ENCODE data around the gene CGN.
A peak's percentile ranks its signal among the peaks of the same experiment; 100 is the strongest.

The CGN gene, protein sequence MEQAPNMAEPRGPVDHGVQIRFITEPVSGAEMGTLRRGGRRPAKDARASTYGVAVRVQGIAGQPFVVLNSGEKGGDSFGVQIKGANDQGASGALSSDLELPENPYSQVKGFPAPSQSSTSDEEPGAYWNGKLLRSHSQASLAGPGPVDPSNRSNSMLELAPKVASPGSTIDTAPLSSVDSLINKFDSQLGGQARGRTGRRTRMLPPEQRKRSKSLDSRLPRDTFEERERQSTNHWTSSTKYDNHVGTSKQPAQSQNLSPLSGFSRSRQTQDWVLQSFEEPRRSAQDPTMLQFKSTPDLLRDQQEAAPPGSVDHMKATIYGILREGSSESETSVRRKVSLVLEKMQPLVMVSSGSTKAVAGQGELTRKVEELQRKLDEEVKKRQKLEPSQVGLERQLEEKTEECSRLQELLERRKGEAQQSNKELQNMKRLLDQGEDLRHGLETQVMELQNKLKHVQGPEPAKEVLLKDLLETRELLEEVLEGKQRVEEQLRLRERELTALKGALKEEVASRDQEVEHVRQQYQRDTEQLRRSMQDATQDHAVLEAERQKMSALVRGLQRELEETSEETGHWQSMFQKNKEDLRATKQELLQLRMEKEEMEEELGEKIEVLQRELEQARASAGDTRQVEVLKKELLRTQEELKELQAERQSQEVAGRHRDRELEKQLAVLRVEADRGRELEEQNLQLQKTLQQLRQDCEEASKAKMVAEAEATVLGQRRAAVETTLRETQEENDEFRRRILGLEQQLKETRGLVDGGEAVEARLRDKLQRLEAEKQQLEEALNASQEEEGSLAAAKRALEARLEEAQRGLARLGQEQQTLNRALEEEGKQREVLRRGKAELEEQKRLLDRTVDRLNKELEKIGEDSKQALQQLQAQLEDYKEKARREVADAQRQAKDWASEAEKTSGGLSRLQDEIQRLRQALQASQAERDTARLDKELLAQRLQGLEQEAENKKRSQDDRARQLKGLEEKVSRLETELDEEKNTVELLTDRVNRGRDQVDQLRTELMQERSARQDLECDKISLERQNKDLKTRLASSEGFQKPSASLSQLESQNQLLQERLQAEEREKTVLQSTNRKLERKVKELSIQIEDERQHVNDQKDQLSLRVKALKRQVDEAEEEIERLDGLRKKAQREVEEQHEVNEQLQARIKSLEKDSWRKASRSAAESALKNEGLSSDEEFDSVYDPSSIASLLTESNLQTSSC

DNA sequence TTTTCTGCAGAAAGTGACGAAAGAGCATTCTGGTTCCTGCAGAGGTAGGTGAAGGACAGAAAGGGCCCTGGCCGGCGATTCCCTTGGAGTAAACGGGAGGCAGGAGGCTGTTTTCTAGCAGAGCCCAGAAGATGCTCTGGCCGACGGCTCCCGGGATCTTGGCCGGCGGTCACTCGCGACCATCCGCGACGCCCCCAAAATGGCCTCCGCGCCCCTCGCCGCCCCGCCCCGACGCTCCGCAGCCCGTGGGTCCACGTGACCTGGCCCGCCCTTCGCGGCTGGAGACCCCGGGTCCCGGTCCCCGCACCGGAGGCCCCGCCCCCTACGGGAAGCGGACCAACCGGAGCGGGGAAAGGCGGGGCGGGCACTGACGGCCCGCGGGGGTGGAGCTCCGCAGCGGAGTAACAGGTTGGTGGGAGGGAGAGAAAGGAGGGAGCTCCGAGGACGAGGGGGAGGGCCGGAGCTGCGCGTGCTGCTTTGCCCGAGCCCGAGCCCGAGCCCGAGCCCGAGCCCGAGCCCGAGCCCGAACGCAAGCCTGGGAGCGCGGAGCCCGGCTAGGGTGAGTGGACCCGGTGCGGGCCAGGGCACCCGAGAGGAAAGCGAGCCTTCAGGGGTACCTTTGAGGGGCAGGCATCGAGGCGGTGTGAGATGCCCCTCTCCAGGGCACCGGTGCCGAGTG, at the start of gene CGN:
CGN (plus strand) TSS at position 431 of the 679 bp plus-strand sequence. CDS start 7,133 bp downstream, outside the sequence.
- DNase-seq = peak; percentile 72 to 73

DNA sequence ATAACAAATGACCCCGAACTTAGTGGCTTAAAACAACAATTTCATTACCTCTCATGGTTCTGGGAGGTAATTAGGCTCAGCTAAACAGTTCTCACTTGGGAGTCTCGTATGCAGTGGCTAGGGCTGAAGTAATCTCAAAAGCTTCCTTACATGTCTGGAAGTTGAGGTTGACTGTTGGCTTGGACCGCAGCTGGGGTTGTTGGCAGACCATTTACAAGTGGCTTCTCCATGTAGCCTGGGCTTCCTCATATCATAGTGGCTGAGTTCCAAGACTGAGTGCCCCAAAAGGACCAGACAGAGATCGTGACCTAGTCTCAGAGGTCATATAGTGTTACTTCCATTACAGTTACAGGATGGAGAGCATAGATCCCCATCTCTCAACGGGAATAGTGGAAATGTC, 49.5 kb upstream of the CGN start:
- no peak for DNase-seq

DNA sequence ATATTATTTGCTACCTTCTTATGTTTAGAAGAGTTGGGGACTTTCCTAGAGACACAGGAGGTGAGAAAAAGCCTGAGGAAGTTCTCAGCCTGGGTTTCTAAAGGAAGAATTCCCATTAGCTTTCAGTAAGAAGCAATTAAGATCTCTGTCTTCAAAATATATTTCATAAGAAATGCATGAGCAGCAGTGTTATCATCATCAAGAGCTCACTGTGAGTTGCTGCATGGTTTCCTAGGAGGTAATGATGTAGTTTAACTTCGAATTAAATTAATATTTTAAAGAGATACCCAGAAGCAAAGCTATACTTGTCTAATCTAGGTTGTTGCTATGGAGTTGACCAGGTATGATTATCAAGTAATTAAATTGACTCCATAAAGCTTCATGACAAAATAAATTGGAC, 46.2 kb upstream of the CGN start:
- no peak for DNase-seq

DNA sequence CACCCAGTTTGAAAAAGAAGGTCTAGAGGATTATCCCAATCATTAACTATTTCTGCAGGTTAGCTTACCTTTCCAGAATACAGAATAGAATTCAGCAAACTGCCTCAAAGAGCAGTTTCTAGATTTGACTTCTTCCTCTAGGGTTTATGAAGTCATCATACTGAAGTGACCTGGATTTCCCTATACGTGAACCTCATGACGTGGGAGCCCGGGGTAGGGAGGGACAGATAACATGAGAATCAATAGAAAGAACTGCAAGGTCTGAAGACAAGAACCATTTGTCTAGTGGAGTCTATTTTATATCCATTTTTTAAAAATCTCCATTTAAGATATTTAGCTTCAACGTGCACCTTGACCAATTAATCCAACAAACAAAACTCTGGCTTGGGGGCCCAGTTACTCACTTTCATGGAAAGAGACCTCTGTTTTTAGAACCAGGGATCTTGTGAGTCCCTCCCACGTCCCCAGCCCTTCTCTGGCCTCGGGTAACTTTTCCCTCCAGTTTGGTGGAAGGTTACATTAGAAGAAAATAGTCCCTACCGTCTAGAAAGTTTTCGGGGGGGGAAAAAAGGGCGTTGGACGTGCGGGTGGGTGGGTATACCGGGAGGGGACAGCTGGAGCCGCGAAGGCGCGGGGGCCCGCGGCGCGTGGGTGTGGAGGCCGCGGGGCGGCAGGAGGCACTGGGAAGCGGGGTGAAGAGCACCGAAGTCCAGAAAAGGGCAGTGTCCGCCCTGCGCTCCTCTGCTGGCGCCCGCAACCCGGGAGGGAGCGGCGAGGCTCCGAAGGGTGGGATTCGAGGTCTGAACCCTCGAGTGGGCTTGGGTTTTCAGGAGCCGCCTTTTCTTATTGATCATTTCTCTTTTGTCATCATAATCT, 38.1 kb upstream of the CGN start:
- DNase-seq = peak in 1 of 2 donors; percentile 11

DNA sequence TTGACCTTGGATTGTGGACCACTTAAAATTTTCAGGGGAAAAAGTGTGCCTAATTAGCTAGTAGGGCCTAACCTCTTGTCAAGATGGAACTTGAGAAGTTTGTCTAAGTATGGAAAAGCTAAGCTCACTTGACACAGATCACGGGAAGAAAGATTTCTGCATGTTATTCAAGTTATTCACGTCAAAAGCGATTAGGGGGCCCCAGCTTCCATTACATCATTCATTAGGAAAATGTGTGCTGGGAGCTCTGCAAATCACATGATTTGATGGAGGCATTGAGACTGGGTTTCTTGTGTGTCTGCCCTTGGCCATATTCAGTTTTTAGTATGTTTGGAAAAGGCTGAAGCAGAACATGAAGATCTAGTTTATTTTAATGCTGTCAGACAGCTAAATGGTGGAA, 36.4 kb upstream of the CGN start:
- no peak for DNase-seq

DNA sequence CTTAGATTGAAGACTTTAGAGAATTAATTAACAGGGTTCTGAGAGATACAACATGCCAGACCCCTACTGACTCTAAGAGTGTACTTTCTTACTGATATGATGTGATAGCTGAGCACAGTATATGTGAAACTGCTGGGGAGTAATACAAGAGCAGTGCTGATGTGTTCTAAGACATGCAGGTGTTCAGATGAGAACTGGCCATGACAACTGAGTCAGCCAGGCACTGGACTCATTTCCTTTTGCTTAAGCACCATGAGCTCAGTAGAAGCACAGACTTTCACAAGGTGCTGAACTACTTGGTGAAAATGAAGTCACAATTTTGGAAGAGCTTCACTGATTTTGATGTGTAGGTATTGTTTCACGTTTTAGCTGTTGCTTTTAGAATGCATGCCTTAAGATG, 36.0 kb upstream of the CGN start:
- DNase-seq = no peak

DNA sequence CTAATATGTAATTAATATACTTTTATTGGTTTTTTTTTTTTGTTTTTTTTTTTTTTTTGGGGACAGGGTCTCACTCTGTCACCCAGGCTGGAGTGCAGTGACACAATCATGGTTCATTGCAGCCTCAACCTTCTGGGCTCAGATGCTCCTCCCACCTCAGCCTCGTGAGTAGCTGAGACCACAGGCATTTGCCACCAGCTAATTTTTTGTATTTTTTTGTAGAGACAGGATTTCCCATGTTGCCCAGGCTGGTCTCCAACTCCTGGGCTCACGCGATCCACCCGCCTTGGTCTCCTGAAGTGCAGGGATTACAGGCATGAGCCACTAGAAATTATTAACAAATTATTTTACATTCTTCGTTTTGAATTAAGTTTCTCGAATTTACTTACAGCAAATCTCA, 35.1 kb upstream of the CGN start:
- no peak for DNase-seq

DNA sequence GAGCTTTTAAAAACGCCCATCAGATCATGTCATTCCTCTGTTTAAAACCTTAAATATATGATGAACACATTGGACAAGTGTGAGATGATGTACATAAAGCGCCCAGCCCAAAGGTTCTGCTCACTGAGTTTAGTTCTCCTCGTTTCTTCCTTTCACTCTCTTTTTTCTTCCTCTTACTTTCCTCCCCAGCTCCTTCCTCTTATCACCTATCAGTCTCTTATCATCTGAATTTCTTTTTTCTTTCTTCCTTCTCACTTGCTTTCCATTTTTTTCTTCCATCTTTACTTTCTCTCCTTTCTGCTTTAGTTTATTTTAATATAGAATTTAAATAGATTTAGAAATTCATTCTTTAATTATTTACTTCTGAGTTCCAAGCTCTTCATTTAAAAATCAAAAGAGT, 34.1 kb upstream of the CGN start:
- no peak for DNase-seq

DNA sequence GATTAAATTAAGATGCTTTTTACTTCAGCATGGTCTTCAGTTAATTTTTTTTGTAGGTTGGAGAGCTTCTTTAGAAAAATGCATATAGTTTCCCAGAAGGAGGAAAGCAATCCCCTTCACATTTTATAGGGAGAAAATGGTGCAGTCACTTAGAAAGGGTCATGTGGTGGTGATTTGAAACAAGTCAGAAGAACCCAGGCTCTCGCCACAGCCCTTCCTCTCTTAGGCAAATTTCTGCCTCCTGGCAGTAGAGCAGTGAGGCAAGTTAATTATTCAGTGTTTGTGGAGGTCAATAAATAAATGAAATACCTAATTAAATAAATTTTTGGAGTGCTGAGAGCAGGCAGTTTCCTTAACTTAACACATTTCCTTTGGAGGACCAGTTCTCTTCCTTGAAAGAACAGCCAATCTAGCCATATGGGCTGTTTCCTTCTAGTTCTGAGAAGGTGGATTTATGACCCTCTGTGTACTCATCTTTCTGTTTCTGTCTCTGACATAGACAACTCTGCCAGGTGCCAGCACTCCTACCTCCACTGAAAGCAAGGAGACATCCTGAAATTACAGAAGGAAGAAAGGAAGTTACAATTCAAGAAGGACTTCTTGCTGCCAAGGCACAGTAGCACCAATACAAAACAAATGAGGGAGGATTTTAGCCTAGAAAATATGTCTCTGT, 32.9 kb upstream of the CGN start:
- no peak for DNase-seq

DNA sequence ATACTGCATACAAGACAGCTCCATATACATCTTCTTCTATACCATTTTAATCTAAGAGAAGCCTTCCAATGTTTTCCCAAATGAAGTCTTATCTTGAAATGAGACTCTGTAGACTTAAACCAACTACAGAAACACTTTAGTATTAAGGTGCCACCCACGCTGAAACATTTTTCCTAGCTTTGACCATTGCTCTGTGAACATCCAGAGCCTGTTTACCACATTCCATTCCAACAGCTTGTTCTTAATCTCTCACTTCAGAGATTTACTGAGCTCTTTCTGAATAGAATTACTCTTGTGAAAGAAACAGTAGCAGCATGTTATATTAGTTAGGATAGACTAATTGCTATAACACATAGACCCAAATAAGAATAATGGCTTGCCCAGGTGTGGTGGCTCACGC, 32.3 kb upstream of the CGN start:
- DNase-seq = no peak

DNA sequence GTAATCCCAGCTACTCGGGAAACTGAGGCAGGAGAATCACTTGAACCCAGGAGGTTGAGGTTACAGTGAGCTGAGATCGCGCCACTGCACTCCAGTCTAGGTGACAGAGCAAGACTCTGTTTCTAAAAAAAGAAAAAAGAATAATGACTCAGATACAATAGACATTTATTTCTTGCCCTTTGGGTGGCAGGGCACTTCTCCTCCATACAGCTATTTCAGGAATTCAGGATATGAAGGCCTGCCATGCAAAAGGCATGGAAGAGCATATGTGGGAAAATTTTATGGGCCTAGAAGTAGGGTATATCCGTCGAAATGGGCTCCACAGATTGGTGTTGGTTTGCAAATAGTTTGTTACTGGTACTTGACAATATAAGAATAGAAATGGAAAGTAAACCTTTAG, 31.7 kb upstream of the CGN start:
- no peak for DNase-seq

DNA sequence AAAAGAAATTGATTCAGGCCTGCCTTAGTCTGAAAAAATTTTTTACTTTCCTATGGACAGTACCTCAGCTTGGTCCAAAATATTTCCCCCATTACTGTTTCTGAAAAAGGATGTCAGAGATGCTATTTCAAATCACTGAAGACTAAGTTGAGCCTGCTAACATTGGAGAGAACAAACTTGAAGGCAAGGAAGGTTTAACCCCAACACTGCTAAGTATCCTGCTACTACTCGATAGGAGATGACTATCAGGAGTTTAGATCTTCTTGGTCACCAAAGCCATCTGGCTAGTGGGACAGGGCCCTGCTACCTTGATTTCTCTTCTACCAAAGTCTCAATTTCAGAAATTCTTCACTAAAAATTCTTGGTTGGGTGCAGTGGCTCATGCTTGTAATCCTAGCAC, 29.2 kb upstream of the CGN start:
- no peak for DNase-seq

DNA sequence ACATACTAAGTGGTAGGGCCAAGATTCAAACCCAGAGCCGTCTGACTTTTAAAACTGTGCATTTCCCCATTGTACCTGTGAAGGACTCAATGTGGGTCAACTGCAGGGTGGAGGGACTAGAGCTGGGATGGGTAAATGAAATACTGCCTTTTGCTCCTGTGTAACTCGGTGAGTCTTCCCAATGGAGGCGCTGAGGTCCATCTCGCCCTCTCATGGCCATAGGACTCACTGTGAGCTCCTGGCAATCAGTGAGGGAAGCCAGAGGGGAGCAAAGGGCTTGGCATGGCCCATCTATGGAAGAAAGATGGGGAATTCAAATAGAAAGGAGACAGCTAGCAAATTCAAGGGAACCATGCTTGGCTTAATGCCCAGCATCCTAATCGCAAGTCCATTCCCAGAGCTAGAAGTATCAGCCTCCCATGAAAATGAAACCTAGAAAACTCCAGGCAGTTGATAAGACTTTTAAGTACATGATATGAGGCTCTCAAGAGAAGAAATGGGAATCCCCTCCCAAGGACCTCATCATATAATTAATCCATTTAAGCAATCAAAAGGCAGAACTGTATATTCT, 25.4 kb upstream of the CGN start:
- DNase-seq = no peak

DNA sequence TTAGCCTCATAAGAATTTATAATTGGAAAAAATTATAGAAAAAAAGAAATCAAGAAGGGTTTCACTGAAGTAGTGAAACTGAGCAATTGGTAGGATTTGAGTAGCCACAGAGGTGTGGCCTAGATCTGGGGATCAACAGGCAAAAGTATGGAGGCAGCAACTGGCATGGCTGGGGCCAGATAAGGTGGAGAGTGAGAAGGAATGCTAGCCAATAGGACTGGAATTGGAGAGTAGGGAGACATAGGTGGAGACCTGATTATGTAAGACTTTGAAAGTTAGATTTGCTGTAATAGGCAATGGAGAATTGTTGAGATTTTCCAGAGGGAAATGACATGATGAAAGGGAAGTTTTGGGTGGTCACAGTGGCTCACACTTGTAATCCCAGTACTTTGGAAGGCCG, 24.6 kb upstream of the CGN start:
- DNase-seq = no peak

DNA sequence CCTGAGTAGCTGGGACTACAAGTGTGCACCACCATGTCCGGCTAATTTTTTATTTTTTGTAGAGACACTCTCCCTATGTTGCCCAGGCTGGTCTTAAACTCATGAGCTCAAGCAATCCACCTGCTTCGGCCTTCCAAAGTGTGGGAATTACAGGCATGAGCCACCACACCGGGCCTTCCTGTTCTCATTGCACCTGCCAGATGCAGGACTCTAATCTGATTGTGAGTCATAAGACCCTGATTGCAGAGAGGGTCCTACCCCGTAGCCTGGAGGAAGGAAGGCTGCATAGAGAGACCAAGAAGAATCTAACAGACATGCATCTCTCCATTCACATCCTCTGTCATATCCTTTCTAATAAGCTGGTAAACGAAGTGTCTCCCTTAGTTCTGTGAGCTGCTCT, 19.5 kb upstream of the CGN start:
- DNase-seq = no peak

DNA sequence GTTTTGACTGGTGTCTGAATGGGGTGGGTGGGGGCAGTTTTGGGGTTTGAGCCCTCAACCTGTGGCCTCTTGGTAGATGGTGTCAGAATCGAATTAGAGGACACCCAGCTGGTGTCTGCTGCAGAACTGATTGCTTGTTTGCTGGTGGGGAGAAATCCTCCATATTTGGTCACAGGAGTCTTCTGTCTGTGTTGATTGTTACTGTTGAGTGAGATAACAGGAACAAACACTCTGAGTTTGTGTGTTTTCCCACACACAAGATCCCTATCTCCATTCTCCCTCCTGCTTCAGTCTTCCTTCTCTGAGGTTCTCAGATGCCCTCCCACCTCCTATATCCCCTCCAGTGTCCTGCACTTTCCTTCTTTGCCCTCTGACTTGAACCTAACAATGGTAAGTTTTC, 19.1 kb upstream of the CGN start:
- DNase-seq = no peak

DNA sequence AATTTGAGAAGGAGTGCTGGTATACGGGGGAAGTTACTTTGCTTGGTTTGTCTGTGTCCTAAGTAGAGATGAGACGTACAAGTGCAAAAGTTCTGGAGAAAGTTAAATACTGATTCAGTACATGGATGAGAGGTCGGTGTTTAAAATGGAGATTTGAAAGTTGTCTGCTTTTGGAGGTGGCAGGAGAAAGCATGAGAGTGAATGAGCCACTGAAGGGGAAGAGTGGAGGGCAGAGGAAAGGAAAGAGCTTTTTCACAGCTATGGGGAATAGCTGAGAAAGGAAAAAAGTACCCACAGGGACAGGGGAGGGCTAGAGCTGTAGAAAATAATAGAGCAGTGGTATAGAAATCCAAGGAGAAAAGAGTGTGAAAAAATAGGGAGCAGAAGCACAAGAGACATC, 18.1 kb upstream of the CGN start:
- no peak for DNase-seq

DNA sequence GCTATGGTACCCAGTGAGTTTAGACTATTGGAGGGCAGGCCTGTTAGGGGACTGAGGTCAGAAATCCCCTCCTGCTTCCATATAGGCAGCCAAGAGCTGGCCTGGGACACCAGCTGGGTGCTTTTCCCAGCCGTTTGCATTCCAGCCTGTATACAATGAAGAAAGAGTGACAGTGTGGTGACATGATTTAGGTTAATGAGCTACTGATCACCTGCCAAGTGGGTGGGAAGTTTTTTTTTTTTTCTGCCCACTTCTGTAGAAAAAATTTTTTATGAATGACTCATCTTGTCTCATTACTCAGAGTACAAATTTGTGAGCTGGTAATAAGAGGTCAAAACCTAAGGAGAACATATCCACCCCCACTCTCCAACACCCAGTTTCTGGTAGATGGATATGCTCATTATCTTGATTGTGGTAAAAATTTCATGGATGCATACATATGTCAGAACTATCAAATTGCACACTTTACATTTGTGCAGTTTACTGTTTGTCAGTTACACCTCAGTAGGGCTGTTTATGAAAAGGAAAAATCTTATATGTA, 16.4 kb upstream of the CGN start:
- DNase-seq = no peak

DNA sequence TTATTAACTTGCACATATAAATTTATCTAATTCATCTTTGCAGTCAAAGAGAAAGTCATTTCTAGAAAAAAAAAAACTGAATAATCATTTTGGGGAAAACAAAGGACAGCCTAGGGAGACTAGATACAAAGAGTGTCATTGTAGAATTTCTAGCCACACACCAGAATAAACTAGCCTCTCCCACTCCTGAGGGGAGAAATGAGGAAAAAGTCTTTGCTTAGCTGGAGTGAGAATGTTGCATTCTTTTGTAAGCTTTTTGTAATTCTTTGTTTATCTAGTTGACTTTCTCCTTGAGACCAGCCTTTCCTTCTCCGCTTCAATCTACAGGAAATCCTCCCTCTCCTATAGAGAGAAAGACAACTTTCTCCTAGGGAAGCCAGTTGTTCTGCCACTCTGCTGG, 15.9 kb upstream of the CGN start:
- DNase-seq = no peak

DNA sequence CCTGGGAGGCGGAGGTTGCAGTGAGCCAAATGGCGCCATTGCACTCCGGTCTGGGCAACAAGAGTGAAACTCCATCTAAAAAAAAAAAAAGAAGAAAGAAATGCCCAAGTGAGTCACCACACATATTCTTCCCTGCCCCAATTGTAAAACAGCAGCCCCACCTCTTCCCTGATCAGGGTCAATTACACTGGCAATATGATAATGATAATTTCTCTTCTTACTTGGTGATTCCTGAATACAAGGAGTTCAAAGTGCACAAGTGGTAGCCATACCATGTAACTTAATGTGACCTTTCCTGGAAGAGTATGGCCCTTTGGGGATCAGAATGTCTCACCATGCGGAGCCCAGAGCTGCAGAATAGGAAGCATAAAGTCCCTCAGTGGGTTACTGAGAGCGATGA, 11.8 kb upstream of the CGN start:
- DNase-seq = no peak

DNA sequence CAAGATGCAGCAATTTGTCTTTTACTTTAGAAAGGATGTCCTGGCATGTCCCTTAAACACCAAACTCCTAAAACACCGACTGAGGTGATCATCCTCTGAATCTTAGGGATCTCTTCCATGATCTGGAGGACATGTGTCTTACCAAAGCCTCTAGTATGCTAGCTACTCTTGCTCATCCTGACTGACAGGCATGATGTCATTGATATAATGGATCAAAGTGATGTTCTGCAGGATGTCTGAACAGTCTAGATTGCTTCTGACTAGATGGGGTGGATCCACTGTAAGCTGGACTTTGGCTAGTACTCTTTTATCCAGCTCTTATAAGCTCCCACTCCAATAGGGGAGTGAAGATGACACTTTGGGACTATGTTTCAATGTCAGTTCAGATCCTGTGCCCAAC, 11.3 kb upstream of the CGN start:
- no peak for DNase-seq

All from stimulated activated CD4-positive, alpha-beta T cell treated with anti-CD3 and anti-CD28 coated beads, Interleukin-2, amount 100 ng/mL, for 48 hours (primary cell).